HL-60 (cell line): Measurements from ENCODE around the gene GLRX5.

Source experiments
- DNase-seq, 2 experiments: peaks; one replicate each; pipeline ENCODE4 v3.0.0-alpha.2; 2010 to 2020; ENCODE audit warnings: low read depth in 1 of 2, low spot score in 1 of 2
- H3K27ac ChIP-seq: fragments of 250-450 bp; sonication (Bioruptor Pico); replicated peaks from 2 replicates; pipeline ENCODE4 v1.5.1; 2020; ENCODE audit warnings: mild to moderate bottlenecking, moderate library complexity
- H3K27me3 ChIP-seq: fragments of 250-450 bp; sonication (Bioruptor Pico); 2 replicates; pipeline ENCODE4 v1.5.1; 2021; ENCODE audit warnings: mild to moderate bottlenecking, moderate library complexity; ENCODE audit not compliant: insufficient read depth, poor library complexity, severe bottlenecking
- H3K4me3 ChIP-seq: replicated peaks from 2 replicates; pipeline ENCODE4 v1.5.1; 2011; ENCODE audit warnings: mild to moderate bottlenecking, control low read depth, low read length; ENCODE audit not compliant: insufficient read depth
- CTCF ChIP-seq: IDR thresholded peaks from one replicate; pipeline ENCODE4 v1.5.1; 2011; ENCODE audit warnings: low read length, control low read depth, inconsistent platforms; ENCODE audit not compliant: insufficient read depth
- GABPA ChIP-seq: IDR thresholded peaks from 2 replicates; pipeline ENCODE4 v1.6.1; 2012; ENCODE audit warnings: low read depth
- POLR2AphosphoS5 ChIP-seq: IDR thresholded peaks from 2 replicates; pipeline ENCODE4 v1.6.1; 2012; ENCODE audit warnings: low read depth
- REST ChIP-seq: IDR thresholded peaks from 2 replicates; pipeline ENCODE4 v1.6.1; 2012; ENCODE audit warnings: low read depth; ENCODE audit not compliant: insufficient replicate concordance
- SPI1 ChIP-seq: IDR thresholded peaks from 2 replicates; pipeline ENCODE4 v1.6.1; 2012; ENCODE audit warnings: low read depth, mild to moderate bottlenecking, borderline replicate concordance

Gene GLRX5

GRCh38 chr14:95504135-95505029 lies 30.5 kb upstream of the GLRX5 start:
- H3K27me3 ChIP-seq, result no peaks in the 10 kb centered on the region
- no peak overlapping the region for H3K4me3 ChIP-seq
- 0 out of 2 replicates have a peak overlapping the region, but pooled peaks have one; percentile 21 for H3K27ac ChIP-seq
- no peak for TF ChIP-seq SPI1
- TF ChIP-seq GABPA, result no peak
- no peak for TF ChIP-seq REST
- no peak for TF ChIP-seq CTCF
- TF ChIP-seq POLR2AphosphoS5, result no peak
- no peak for DNase-seq

GRCh38 chr14:95505030-95505589 lies 29.7 kb upstream of the GLRX5 start:
- TF ChIP-seq GABPA (no peak), SPI1 (no peak), CTCF (no peak), POLR2AphosphoS5 (no peak), REST (no peak)
- no peak for DNase-seq
- 0 out of 2 replicates have a peak overlapping the region, but pooled peaks have one; percentile 21 for H3K27ac ChIP-seq
- no peak overlapping the region for H3K4me3 ChIP-seq
- H3K27me3 ChIP-seq, result no peaks in the 10 kb centered on the region

- TF ChIP-seq CTCF, result no peak
- TF ChIP-seq REST, result no peak
- peak; percentile 83 for TF ChIP-seq SPI1
- TF ChIP-seq POLR2AphosphoS5, result peak; percentile 72
- peak; percentile 20; the same call in 1 of the 2 replicates for TF ChIP-seq GABPA
- peak; percentile 94 to 99 for DNase-seq
- H3K27me3 ChIP-seq, result no peaks in the 10 kb centered on the region
- H3K27ac ChIP-seq, result peak overlapping the region; percentile 81
- H3K4me3 ChIP-seq, result no peak overlapping the region
Observed at GRCh38 chr14:95507174-95507573, 27.7 kb upstream of the GLRX5 start.
